Fibroblast of skin of left quadriceps (primary cell): ENCODE measurements around the gene USP54.
A peak's percentile ranks its signal among the peaks of the same experiment; 100 is the strongest.
"Not testable (repeated sequence)": the region's sequence is repeated elsewhere in the genome, so short reads cannot be mapped to it uniquely, and the experiment has no call there.

Experiments used
- DNase-seq, 2 experiments: peaks; one replicate each; pipeline ENCODE4 v3.0.0-alpha.2; 2013; ENCODE audit warnings: low read depth in 2 of 2

The USP54 gene, protein sequence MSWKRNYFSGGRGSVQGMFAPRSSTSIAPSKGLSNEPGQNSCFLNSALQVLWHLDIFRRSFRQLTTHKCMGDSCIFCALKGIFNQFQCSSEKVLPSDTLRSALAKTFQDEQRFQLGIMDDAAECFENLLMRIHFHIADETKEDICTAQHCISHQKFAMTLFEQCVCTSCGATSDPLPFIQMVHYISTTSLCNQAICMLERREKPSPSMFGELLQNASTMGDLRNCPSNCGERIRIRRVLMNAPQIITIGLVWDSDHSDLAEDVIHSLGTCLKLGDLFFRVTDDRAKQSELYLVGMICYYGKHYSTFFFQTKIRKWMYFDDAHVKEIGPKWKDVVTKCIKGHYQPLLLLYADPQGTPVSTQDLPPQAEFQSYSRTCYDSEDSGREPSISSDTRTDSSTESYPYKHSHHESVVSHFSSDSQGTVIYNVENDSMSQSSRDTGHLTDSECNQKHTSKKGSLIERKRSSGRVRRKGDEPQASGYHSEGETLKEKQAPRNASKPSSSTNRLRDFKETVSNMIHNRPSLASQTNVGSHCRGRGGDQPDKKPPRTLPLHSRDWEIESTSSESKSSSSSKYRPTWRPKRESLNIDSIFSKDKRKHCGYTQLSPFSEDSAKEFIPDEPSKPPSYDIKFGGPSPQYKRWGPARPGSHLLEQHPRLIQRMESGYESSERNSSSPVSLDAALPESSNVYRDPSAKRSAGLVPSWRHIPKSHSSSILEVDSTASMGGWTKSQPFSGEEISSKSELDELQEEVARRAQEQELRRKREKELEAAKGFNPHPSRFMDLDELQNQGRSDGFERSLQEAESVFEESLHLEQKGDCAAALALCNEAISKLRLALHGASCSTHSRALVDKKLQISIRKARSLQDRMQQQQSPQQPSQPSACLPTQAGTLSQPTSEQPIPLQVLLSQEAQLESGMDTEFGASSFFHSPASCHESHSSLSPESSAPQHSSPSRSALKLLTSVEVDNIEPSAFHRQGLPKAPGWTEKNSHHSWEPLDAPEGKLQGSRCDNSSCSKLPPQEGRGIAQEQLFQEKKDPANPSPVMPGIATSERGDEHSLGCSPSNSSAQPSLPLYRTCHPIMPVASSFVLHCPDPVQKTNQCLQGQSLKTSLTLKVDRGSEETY (N-terminal part only)

DNA sequence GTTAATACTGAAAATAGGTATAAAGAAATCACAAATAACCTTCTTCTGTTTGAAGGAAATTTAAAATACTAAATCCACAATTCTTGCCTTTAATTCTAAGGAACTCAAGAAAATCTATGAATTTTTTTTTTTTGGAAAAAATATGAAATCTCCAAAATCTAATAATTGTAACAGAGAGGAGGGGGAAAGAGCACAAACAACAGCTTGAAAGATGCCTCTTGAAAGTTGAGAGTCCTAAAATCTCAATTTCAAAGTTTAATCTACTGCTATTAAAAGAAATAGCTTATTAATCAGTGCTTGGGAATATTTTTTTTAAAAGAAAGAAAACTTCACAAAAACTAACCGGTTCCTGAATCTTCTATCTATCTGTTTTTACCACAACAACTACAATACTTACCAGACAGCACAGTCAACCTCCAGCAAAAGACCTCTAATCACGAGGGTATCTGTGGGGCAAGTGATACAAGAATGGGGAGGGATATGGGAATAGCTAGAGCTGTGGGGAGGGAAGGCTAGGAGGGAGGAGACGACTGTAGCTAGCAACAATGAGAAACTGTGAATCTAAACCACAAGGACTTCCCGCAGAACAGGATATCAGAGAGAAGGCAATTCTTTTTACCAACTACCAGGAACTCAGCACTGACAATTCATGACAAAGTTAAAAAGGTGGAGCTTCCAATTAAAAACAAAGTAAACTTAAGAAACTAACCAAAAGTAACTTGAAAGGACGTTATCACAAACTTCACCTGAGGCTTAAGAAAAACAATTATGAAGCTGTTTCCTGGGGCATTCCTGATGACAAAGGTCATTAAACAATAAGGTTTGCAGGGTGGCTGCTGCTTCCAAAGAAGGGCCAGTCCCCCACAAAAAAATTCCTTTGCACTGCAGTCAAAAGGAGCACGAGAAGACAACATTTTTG lies at the start of gene USP54:
USP54 (minus strand) TSS at position 462 of the 919 bp plus-strand sequence. CDS start 15,684 bp downstream, outside the sequence.
- peak in 1 of 2 experiments; percentile 20 for DNase-seq

DNA sequence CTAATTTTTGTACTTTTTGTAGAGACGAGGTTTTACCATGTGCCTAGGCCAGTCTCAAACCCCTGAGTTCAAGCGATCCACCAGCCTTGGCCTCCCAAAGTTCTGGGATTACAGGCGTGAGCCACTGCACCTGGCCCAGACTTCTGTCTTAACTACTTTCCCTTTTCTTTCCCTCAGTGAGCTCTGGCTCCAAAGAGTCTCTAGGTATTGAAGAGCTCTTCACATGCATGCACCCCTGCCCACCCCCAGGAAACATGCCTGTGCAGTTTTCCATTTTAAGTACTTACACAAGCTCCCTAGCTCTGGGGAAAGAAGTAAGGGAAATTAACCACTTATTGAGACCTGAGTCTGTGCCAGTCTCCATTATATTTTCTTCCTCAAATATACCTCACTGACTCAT lies 48.1 kb upstream of the USP54 start:
- DNase-seq = no peak

DNA sequence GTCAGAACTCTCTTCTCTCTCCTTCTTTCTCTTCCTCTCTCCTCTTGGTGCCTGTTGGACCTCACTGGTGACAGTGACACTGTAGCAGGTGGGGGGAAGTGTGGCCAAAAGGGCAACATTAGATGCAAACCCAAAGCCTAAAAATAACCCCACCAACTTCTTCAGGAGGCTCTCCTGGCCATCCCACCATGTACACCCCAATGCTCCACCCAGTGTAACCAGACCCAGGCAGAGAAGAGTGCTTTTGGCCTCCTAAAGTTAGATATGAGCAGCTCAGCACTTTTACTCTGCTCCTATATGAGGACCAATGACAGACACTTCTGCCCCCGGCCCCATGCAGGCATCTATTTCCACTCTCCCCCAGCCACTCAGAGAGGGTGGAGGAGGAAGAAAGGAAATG lies 44.6 kb upstream of the USP54 start:
- no peak for DNase-seq

DNA sequence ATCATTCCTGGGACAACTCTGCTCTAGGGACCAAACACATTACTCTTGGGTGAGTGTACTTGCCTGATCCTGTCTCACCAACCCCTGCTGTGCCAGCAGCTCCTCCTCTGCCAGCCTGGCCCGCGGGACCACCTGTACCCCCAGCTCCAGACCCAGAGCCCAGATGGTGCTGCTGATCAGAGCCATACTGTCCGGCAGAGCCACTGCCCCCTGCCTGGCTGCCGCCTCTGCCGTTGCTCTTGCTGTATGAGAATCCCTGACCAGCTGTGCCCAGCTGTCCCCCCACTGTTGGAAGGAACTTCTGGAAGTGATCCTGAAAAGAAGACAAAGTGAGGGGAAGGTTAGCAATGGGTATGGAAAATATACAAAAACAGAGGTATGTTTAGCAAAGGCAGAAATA lies 43.3 kb upstream of the USP54 start:
- DNase-seq = no peak

DNA sequence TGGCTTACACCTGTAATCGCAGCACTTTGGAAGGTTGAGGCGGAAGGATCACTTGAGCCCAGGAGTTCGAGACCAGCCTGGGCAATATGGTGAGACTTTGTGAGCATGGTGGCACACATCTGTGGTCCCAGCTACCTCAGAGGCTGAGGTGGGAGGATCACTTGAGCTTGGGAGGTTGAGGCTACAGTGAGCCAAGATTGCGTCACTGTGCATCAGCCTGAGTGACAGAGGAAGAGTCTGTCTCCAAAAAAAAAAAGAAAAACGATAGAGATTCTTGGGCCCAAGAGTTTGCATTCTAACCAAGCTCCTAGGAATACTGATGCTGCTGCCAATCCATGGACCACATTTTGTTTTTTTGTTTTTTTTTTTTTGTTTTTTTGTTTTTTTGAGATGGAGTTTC lies 38.0 kb upstream of the USP54 start:
- no peak for DNase-seq

DNA sequence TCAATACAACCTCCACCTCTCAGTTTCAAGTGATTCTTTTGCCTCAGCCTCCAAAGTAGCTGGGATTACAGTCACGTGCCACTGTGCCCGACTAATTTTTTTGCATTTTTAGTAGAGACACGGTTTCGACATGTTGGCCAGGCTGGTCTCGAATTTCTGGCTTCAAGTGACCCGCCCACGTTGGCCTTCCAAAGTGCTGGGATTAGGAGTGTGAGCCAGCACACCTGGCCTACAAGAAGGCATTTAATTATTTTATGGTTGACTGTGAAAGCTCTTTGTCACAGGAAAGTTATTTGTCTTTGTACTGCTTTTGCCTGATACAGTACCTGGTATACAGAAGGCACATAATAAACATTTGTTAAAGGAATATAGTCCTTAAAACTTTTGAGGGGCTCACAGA lies 37.3 kb upstream of the USP54 start:
- DNase-seq = no peak

DNA sequence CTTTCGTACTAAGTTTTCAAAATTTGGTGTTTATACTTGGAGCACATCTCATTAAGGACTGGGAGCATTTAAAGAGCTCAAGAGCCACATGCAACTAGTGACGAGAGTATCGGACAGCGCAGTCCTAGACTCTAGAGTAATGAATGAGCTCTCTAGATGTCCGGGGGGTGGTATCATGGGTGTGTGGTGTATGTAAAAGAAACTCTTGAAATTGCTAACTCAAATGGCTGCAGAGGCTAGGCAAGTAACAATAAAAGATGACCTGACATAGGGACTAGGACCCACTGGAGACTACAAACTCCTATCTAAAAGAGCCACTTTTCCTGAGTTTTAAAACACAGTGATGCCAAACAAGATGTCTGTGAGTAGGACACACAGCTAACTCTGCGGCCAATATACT lies 36.2 kb upstream of the USP54 start:
- DNase-seq = no peak

DNA sequence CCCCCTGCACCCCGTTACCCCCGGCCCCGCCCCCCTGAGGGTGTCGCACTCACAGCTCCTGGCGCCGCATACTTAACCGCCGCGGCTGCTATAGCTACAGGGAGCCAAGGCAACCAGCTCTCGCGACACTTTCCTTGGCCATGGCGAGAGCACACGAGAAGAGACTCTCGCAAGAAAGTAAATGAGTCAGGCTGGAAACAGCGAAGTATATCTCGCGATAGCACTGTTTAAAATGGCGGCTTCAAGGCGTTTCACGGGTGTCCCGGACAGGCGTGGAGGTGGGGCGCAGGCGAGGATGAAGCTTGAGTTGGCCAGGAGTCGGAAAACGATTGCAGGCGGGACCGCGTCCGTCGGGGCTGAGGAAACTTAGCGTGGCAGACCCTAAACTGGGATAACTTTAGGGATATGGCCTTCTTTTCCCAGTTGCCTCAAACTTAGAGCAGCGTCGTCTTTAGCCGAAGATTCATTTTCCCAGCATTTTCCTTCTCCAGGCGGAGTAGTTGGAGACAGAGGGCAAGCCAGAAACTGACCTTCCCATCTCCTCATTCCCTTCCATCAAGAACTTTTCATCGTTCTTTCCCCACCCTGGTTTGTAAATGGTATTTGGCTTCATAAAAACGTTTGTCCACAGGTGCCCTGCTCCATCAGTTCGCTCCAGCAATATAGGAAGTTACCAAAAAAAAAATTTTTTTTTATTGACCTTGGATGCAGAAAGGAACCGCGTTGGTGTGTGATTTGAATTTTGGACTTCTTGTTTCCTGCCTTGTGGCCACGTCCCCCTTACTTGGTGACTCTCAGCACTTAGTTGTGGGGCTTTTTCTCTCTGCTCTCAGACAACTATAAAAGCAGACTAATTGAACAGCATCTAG lies 35.0 kb upstream of the USP54 start:
- DNase-seq = peak; percentile 97

DNA sequence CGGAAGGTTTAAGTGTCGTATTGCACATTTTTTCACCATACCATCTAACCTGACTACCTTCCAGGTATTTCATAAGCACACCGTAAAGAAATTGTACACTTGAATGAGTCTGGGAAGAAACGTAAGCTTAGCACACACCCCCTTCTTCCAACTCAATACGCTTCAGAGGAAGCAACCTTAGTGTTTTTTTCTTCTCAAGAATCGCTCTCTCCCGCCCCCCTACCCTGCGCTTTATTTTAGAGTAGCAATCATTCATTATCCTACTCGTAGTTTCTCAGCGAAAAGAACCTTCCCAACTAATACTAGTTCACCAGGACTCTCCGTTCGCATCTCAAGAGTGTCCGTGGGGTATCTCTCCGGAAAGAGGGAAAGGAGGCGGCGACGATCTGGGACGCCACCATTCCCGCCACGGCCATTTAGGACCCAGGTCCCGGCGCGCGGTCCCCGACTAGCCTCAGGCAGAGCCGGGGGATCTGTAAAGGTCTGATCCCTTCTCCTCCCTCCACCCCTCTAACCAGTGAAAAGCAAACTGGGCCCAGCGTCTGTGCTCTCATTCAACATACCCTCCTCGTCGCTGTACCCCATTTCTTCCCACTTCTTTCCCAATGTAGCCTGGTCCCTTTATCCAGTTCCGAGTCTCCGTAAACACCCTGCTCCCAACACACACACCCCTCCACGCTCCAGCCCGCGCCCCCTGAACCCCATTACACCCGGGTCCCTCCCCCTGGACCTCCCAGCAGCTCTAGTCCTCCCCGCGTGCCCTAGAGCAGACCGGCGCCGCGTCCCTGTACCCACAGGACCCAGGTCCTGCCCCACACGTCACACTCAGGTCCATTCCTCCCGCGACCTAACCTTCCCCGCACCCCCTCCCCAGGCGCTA lies 34.1 kb upstream of the USP54 start:
- no peak for DNase-seq

DNA sequence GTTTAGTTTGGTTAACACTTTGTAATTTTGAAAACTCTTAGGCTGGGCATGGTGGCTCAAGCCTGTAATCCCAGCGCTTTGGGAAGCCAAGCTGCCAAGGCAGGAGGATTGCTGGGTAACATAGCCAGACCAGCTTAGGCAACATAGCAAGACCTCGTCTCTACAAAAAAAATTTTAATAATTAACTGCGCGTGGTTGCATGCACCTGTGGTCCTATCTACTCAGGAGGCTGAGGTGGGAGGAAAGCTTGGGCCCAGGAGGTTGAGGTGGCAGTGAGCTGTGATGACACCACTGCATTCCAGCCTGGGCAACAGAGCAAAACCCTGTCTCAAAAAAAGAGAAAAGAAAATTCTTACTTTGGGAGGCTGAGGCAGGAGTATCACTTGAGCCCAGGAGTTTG lies 31.9 kb upstream of the USP54 start:
- no peak for DNase-seq

DNA sequence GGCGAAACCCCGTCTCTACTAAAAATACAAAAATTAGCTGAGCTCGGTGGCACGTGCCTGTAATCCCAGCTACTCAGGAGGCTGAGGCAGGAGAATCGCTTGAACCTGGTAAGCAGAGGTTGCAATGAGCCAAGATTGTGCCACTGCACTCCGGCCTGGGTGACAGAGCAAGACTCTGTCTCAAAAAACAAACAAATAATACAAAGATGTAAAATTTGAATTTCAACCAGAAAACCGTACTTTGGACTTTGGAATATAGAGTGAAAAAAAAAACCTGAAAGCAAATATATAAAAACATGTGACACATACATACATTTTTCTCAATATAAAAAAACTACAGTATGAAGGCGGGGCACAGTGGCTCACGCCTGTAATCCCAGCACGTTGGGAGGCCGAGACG lies 29.8 kb upstream of the USP54 start:
- DNase-seq = not testable (repeated sequence)

DNA sequence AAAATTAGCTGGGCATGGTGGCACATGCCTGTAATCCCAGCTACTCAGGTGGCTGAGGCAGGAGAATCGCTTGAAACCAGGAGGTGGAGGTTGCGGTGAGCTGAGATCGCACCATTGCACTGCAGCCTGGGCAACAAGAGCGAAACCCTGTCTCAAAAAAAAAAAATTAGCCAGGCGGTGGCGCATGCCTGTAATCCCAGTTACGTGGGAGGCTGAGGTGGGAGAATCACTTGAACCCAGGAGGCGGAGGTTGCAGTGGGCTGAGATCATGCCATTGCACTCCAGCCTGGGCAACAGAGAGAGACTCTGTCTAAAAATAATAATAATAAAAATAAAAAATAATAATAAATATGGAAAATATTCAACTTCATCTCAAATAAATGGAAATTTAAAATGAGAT lies 26.0 kb upstream of the USP54 start:
- not testable (repeated sequence) for DNase-seq

DNA sequence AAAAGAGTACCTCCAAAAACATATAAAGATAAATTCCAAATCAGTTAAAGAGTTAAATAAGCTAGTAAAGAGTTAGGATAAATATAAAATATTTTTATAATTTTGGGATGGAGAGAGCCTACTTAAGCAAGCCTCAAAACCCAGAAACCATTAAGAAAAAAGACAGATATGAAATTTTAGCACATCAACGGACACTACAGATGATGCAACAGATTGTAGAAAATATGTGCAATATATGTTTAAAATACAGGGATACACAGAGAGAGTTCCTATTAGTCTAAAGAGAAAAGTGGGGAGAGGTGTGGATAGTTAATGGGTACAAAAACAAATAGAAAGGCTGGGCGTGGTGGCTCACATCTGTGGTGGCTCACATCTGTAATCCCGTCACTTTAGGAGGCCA lies 23.6 kb upstream of the USP54 start:
- no peak for DNase-seq

DNA sequence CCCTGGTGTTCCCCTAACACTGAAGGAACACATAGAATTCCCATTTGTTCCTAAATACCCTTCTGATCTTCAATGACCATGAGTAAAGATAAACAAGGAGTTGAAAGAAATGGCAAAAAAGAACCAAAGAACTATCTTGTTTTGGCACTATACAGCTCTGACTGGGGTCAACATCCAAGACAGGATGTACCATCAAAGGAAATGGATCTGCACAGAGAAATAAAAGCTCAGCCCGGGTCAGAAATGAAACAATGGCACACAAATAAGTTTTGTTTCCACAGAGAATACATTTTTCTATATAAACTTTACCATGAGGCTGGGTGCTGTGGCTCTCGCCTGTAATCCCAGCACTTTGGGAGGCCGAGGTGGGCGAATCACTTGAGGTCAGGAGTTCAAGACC lies 18.0 kb upstream of the USP54 start:
- DNase-seq = no peak

DNA sequence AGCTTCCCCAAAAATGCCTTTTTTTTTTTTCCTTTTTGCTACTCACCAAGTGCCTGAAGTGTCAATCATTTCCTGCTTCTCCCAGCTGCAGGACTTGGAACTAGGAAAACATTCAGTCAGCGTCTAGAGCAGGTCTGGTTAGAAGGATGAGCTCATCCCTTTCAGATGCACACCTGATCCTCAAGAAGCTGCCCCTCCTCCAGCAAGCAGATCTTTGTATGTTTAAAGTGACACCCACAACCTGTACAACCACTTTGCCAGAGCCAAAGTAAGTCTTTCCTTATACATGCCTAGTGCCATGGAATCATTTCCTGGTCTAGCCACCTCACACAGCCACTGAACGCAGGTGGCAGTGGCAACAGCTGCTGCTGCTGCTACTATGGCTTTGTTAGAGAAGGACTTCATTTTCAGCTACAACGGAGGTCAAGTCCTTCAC lies 10.4 kb upstream of the USP54 start:
- no peak for DNase-seq

DNA sequence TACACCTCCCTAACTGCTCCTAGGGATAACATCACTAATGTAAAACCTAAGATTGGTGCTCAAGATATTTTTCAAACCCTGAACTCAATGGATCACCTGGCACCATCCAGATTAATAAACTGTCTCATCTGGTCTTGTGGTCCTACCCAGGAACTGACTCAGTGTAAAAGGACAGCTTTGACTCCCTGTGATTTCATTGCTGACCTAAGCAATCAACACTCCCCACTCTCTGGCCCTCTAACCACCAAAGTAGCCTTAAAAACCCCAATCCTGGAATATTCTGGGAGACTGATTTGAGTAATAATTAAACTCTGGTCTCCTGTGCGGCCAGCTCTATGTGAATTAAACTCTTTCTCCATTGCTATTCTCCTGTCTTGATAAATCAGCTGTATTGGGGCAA lies 6.2 kb upstream of the USP54 start:
- DNase-seq = no peak

DNA sequence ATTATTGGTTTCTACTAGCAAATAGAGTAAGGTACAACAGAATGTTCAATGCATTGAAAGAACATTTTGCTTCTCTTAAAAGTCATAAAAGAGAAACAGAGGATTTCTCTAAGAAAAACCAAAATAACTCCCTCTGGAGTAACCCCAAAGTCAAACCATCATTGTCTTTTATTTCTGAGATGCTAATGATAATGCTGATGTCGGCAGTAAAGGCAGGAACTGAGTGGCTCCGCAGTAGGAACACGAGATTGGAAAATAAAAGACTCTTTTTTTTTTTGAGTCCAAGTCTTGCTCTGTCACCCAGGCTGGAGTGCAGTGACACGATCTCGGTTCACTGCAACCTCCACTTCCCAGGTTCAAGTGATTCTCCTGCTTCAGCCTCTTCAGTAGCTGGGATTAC lies 2.7 kb upstream of the USP54 start:
- no peak for DNase-seq

DNA sequence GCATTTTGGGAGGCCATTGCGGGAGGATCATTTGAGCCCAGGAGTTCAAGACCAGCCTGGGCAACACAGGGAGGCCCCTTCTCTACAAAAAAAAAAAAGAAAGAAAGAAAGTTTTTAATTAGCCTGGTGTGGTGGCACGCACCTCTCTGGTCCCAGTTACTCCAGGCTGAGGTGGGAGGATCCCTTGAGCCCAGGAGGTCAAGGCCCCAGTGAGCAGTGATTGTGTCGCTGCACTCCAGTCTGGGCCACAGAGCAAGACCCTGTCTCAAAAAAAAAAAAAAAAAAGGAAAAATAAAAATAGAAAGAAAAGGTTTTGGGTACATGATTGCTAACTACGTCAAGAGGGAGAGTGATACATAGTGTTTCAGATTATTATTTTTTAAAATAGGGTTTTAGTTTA lies 2.0 kb upstream of the USP54 start:
- no peak for DNase-seq

DNA sequence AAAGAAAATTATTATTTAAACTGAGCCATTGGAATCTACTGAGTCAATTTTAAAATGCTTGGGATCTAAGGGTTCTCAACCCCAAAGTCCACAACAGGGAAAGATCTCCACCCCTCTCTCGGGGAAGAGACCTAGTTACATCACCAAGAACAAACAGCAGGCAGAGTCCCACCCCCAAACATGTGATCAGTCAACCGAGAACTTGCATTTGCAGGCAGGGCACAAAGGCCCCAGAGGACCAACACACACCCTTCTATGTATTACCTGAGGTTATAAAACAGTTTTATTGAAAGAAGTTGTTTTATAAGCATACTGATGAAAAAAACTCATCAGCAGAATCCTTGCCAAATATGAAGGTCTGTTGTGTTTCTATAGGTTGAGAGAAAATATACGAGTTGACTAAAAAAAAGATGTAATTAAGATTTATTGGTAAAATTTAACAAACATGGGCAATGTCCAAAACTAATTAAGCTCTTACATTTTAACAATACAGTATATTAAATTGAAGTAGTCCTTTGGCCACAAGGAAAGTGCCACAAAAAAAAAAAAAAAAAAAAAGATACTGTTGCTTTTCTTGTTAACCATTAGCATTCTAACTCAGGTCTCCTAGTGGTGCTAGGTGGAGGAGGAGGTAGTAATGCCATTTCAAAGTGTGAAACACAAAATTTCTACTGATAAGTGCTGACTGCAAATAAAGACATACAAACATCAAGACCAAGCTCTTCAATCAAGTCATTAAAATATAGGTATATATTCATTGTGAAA lies 975 bp upstream of the USP54 start:
- DNase-seq = no peak
